GM21619 (cell line): ENCODE results near the gene INPP5K.
A peak's percentile ranks its signal among the peaks of the same experiment; 100 is the strongest.
"Not testable (repeated sequence)": the region's sequence is repeated elsewhere in the genome, so short reads cannot be mapped to it uniquely, and the experiment has no call there.

Source experiments
- ATAC-seq: cut with Tn5 transposase; IDR thresholded peaks from one replicate; pipeline ENCODE4 v1.9.1; 2021; ENCODE audit not compliant: unreplicated experiment

Gene INPP5K

DNA sequence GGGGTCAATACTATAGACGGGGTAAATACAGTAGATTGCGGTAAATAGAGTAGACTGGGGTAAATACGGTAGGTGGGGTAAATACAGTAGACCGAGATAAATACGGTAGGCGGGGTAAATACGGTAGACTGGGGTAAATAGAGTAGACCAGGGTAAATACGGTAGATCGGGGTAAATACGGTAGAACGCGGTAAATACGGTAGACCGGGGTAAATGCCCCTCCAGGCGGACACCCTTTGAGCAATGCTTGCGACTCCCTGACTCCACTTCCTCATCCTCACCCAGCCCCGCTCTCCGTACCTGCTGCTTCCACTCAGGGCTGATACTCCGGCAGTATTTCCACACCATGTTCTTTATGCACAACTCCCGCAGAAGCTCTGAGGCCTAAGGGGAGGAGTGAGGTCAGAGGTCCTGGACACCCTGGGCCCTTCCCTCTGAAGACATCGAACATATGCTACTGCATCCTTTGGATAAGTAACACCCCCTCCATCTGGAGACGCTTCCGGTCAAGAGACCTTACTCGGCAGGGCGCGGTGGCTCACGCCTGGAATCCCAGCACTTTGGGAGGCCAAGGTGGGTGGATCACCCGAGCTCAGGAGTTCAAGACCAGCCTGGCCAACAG is 47.1 kb downstream of the INPP5K start:
- ATAC-seq: no peak

DNA sequence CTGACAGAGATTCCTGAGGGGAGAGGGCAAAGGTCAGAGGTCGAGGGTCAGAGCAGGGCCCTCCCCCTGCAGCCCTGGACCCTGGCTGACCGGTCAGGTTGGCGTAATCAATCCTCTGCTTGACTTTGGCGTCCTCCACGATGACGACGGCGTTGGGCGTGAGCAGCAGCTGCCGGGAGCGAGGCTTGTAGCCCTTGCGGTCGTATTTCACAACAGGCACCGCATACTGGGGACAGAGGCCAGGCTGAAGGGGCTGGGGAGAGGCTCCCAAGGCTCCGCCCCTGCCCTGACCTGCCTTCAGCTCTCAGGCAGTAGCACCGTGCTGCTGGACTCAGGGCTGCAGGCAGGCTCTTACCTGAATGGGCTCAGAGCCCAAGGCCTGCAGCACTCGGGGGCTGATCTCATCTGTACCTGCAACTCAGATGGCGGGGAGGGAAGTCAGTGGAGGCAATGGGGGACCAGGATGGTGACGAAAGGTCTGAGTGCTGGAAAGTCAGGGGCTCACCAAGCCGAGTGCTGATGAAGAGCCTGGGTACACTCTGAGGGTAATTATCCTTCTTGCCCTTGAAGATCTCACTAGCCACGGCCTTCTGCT is 48.4 kb downstream of the INPP5K start:
- ATAC-seq: no peak

DNA sequence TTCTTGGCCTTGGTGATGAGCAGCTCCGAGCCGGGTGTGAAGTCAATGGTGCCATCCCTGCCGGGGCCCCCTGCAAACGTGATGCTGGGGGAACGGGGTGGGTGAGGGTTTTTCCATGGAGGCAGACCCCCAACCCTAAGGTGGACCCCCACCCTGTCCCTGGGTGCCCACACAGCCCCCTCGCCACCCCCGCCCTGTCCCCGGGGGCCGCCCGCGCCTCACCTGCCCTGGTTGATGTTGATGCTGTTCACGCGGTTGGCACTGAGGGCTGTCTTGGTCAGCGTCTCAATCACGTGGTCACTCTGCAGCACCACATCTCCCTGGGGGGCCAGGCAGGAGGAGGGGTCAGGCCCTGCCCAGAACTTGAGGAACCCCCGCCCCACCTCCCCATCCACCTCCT is 49.2 kb downstream of the INPP5K start:
- ATAC-seq: no peak

DNA sequence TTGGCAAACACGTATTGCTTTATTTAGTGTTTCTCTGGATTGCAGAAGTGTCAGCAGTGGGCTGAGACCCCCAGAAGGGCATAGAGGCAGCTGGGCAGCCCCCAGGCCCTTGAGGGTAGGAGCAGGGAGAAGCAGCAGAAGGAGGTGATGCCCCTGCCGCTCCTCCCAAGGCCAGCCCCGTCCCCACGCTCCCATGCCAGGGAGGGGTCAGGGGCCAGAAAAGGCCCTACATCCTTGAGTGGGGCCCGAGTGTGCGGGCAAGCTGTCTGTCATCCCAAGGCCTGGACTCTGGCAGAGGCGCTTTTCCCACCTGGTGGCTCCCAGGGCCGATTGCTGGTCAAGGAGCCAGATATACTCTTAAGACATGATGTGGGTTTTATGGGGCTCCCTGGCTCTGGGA is 52.2 kb downstream of the INPP5K start:
- ATAC-seq: no peak

DNA sequence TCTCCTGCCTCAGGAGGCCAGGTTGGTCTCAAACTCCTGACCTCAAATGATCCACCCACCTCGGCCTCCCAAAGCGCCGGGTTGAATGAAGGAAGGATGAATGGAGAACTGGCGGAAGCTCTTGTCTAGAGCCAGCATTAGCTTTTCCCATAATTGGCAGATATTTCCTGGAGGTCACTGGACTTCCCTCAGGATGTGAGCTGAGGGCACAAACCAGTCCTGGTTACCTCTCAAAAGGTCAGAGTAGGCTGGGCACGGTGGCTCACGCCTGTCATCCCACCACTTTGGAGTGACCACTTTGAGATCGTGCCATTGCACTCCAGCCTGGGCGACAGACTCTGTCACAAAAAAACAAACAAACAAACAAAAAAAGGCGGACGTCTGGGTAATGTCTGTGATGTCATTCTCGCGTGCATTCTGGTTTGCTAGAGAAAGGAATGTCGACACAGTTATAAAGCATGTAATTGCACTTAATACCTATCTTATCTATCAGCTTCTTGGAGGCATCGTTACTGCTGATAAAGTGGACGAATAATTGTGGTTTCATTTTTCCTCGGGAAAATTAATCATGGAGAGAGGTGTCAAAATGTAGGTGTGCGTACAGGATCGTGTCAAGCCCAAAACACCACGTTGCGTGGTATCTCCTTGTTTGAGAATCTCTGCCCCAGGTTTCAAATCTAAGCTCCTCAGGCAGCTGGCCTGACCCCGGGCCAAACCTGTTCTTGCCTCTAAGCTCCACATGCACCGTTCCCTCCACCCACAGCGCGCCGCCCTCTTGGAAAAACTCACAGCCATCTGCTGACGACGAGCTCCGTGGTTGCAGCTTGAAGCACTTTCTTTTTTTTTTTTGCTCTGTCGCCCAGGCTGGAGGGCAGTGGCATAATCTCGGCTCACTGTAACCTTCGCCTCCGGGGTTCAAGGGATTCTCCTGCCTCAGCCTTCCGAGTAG is 54.0 kb downstream of the INPP5K start:
- no peak for ATAC-seq

DNA sequence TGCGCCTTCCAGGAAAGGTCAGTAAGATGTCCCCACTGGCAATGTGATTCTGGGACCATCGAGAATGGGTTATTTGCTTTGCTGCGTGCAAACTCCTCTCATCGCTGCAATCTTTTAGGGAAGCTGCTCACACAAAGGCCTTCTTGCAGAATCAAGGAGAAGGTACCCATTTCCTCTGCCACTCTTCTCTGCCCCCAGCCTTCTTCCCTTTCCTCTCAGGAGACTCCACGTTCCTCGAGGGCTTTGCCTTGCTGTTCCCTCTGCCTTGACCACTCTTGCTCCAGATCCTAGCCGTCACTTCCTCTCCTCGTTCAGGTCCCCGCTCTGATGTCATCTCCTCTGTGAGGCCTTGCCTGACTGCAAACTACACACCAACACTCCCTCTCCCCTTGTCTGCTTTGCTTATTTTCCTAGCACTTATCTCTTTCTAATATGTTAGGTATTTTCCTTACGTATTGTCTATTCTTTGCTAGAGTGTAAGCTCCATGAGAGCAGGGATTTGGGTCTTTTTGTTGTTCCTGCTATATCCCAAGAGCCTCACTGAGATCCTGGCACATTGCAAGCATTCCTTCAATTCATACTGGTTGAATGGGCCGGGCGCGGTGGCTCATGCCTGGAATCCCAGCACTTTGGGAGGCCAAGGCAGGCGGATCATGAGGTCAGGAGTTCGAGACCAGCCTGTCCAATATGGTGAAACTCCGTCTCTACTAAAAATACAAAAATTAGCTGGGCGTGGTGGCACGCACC is 55.0 kb downstream of the INPP5K start:
- ATAC-seq: no peak

DNA sequence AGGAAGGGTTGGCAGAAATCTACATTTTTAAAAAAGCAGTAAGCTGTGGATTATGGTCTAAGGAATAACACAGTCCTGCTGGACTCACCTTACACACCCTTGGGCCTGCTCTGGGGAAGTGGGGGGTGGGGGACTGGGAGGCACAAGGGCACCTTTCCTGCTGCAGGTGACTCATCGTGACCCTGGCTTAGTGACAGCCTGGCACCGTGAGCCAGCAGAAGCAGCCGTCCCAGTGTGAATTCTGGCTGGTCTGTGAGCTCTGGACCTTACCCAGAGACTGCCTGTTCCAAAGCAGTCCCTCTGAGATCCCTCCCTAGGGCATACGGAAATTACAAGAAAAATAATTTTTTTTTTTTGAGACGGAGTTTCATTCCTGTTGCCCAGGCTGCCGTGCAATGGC is 56.2 kb downstream of the INPP5K start:
- no peak for ATAC-seq

DNA sequence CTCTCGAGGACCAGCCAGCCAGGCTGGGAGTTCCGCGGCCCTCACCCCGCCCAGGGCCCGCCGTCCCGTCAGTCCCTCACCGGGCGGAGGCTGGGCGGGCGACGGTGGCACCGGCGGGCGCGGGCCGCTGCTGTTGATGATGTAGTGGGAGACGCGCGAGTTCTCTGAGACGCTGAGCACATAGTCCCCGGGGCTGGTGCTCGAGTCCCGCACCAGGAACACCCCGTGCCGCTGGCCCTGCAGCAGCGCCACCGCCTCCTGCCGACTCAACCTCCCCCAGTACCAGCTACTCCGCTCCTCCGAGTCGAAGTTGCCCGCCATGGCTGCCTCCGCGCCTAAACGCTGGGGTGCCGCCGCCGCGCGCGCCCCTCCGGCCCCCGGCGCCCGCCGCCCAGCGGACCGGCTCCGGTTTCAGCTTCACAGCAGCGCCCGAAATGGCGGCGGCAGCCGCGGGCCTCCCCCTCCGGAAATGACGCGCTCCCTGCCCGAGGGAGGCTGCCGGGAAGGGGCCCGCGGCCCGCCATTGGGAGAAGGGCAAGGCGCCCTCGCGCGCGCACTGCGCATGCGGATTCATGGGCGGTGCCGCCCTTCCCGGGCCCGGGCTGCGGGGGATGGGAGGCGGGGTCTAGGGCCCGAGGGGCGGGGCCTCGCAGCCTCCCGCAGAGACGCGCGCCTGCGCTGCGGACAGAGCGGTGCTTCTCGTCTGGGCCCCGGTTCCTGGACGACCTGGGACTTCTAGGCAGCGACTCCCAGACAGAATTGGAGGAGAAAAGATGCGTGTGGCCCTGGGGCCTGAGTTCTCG is 60.4 kb downstream of the INPP5K start, which contains the start of gene CRK:
Gene CRK, minus strand, starts transcription at position 436 of the 803 bp plus-strand sequence. Its CDS starts 115 bp downstream, at position 321.
- ATAC-seq: peak; percentile 71

DNA sequence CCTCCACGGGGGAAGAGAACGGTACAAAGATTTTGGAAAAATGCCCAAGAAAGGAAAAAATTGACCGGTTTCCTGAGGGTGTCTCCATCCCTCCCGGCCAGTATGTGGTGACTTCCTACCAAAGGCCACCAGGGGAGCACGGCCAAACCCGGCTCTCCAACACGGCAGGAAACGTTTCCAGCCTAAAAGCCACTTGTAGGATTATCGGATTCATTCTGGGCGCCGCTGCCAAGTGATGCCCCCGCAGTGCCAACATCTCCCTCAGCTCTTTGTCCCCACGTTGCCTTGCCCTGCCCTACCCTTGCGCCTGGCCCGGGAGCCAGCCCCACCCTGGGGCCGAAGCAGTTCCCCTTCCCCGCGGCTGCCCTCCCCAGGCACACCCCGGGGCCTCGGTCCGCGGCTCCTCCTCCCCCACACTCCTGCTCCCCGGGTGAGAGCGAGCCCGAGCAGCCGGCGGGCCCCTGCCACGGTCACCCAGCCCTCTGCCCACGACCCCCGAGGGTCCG is 61.1 kb downstream of the INPP5K start:
- ATAC-seq: peak; percentile 31

DNA sequence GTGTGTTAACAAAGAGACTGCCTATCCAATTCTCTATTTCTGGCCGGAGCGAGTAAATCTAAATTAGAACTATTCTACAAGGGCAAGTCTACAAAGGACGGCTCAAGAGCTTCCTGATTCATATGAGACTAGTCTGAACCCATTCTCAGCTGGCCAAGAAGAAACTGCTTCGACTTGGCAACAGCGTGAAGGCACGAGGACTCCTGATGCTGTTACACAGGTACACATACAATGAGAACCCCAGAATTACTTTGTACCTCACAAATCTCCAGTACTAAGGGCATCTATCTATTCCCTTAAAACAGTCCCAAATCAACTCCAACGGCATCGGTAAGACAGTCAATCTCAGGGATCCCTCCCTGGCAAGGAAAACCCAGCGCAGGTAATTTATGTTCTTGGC is 61.9 kb downstream of the INPP5K start:
- no peak for ATAC-seq

DNA sequence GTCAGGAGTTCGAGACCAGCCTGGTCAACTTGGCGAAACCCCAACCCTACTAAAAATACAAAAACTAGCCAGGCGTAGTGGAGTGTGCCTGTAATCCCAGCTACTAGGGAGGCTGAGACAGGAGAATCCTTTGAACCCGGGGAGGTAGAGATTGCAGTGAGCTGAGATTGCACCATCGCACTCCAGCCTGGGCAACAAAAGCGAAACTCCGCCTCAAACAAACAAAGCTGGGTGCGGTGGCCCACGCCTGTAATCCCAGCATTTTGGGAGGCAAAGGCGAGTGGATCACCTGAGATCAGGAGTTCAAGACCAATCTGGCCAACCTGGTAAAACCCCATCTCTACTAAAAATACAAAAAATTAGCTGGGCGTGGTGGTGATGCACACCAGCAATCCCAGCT is 62.7 kb downstream of the INPP5K start:
- not testable (repeated sequence) for ATAC-seq

DNA sequence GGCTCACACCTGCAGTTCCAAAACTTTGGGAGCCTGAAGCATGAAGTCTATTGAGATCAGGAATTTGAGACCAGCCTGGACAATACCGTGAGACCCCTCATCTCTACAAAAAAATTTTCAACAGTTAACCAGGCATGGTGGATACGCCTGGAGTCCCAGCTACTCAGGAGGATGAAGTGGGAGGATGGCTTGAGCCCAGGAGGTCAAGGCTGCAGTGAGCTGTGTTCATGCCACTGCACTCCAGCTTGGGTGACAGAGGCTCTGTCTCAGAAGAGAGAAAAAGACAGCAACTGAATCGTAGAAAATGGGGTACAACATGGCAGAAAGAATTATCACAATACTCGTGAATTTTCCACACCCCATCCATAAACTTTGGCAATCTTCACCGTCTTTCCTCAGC is 63.6 kb downstream of the INPP5K start:
- no peak for ATAC-seq

DNA sequence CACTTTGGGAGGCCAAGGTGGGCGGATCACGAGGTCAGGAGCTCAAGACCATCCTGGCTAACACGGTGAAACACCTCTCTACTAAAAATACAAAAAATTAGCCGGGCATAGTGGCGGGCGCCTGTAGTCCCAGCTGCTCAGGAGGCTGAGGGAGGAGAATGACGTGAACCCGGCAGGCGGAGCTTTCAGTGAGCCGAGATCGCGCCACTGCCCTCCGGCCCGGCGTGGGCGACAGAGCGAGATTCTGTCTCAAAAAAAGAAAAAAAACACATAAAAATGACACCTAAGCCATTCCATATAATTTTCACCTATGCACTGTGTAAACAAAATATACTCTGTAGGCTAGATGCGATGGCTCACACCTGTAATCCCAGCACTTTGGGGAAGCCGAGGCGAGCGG is 66.2 kb downstream of the INPP5K start:
- not testable (repeated sequence) for ATAC-seq

DNA sequence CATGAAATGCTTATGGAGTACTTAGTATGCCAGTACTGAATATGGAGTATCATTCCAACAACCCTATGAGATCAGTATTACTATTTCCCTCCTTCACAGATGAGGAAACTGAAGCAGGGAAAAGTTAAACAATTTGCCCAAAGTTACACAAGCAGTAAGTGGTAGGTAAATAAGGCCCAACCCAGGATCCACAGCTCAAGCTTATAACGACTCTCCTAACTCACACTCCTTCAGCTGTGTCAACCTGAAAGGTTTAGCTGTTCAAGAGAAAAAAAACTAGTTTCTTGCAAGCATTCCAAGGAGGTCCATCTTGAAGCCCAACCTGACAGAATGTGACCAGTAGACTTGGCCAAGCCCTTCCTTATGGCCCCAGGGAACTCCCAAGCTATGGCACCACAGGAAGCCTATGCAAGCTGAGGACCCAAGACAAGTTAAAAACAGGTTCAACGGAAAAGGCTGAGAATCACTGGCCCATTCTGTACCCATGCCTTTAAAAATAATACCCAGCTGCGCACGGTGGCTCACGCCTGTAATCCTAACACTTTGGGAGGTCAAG is 66.9 kb downstream of the INPP5K start:
- no peak for ATAC-seq

DNA sequence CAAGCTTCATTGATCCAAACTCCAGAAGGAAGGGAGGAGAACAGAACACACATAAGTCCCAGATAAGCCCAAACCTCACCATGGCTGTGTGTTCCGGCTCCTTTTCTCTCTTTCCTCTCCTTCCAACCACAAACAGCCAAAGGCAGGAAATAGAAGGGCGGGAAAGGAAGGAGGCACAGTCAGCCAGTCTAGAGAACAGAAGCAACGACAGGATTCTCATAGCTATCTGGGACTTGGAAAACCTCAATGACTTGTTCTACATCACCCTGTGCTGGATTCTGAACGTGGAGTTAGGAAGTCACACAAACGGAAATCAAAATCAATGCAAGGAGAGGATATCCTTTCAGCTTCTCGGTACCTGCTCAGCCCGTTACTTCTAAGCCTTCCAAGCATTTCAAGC is 69.4 kb downstream of the INPP5K start:
- no peak for ATAC-seq

DNA sequence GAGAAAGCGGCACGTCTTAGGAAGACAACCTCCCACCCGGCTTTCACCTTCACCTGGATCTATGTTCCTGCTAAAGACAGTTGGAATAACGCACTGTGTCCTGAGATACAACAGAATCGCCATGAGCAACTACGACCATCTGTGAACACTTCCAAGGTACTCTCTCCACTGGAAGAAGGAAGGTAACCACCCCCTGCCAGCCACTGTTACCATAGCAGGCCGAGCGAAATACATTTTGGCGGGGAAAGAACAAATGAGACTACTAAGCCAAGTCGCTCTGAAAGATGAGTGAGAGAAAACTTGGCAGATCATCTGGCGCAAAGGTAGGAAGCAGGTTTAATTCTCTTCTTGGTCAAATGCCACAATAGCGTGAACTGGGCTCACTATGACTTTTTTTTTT is 70.2 kb downstream of the INPP5K start:
- no peak for ATAC-seq

DNA sequence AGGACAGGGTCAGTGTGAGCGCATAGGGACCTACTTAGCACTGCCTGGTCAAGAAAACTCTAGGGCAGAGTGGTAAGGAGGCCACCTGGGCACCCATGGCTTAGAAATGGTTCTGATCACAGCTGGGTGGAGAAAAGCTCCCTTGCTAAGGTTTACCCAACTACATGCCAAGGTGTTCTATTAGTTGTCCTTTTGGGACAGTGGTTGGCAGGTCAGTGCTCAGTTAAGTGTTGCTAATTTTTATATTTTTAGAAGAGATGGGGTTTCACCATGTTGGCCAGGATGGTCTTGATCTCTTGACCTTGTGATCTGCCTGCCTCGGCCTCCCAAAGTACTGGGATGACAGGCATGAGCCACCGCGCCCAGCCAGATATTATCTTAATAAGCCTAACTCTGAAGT is 70.7 kb downstream of the INPP5K start:
- not testable (repeated sequence) for ATAC-seq
